Smooth muscle cell (in vitro differentiated cells): ENCODE results near the gene FOXO6. TPM values are rescaled to one million over a fixed set of nuclear protein-coding genes. Genes with fewer than 3 reads are reported as not detected.

ENCODE experiments used
- DNase-seq: peaks from one replicate; lab custom pipeline; 2025; ENCODE audit not compliant: unreplicated experiment; lab: John Stamatoyannopoulos, UW
- H2AFZ ChIP-seq: fragments of 200-600 bp; sonication (generic); 2 replicates; pipeline ENCODE4 v1.6.0; 2016; ENCODE audit warnings: antibody characterized with exemption, low read depth, mild to moderate bottlenecking
- H3F3A ChIP-seq: fragments of 200-600 bp; sonication (generic); 2 replicates; pipeline ENCODE4 v1.6.0; 2017; ENCODE audit warnings: antibody characterized with exemption, low read depth
- H3K27ac ChIP-seq: fragments of 200-600 bp; sonication (generic); 2 replicates; pipeline ENCODE4 v1.5.1; 2016; ENCODE audit warnings: low read depth, mild to moderate bottlenecking
- H3K27me3 ChIP-seq: fragments of 200-600 bp; sonication (generic); 2 replicates; pipeline ENCODE4 v1.6.1; 2016; ENCODE audit warnings: low read depth, mild to moderate bottlenecking
- H3K36me3 ChIP-seq: fragments of 200-600 bp; sonication (generic); 2 replicates; pipeline ENCODE4 v1.5.1; 2016; ENCODE audit warnings: low read depth
- H3K4me1 ChIP-seq: fragments of 200-600 bp; sonication (generic); 2 replicates; pipeline ENCODE4 v1.5.1; 2016; ENCODE audit warnings: low read depth
- H3K4me2 ChIP-seq: fragments of 200-600 bp; sonication (generic); 2 replicates; pipeline ENCODE4 v1.6.0; 2016; ENCODE audit warnings: mild to moderate bottlenecking
- H3K4me3 ChIP-seq: fragments of 200-600 bp; sonication (generic); 2 replicates; pipeline ENCODE4 v1.5.1; 2016; ENCODE audit warnings: mild to moderate bottlenecking
- H3K79me2 ChIP-seq: fragments of 200-600 bp; sonication (generic); 2 replicates; pipeline ENCODE4 v1.6.0; 2016; ENCODE audit warnings: low read depth, mild to moderate bottlenecking
- H3K9ac ChIP-seq: fragments of 200-600 bp; sonication (generic); 2 replicates; pipeline ENCODE4 v1.6.0; 2016; ENCODE audit warnings: low read depth
- H3K9me3 ChIP-seq: fragments of 200-600 bp; sonication (generic); replicated peaks from 2 replicates; pipeline ENCODE4 v1.5.1; 2016; ENCODE audit warnings: low read depth
- H4K20me1 ChIP-seq: fragments of 200-600 bp; sonication (generic); 2 replicates; pipeline ENCODE4 v1.6.0; 2016; ENCODE audit warnings: low read depth
- CTCF ChIP-seq: fragments of 200-600 bp; sonication (generic); IDR thresholded peaks from 2 replicates; pipeline ENCODE4 v1.5.1; 2017; ENCODE audit warnings: borderline replicate concordance, mild to moderate bottlenecking, antibody characterized with exemption; ENCODE audit not compliant: insufficient read depth, poor library complexity, severe bottlenecking
- WGBS: methylation state at CpG from one replicate; pipeline ENCODE4 v1.1.7; 2016; ENCODE audit warnings: low lambda C conversion rate; 5-methylcytosine and 5-hydroxymethylcytosine counted together
- polyA plus RNA-seq: library from polyadenylated mRNA; unstranded; fragments of >200 nt; fragmentation: Nextera tagmentation; extraction: Ambion mirVana; gene quantifications from 2 replicates; pipeline ENCODE4 v1.2.1, GENCODE V29; 2016
- total RNA-seq: library from RNA; depleted of rRNA; stranded (reverse); fragments of >200 nt; gene quantifications from 2 replicates; pipeline ENCODE4 v1.2.3, GENCODE V29; 2014

The FOXO6 gene
- total and polyA plus RNA-seq, 2 experiments from 2014 or later: 0.85 to 1.7 TPM

GRCh38 chr1:41396084-41396483, 34.9 kb downstream of the FOXO6 start:
- Histone ChIP-seq H4K20me1 (no peaks in the 10 kb centered on the region), H3K4me1 (peaks cover 19% of the 10 kb centered on the region), H2AFZ (no peak overlapping the region), H3K36me3 (no peaks in the 10 kb centered on the region), H3K79me2 (no peaks in the 10 kb centered on the region), H3K27ac (no peak overlapping the region), H3F3A (no peaks in the 10 kb centered on the region), H3K4me3 (no peak overlapping the region), H3K9ac (no peak overlapping the region), H3K27me3 (no peaks in the 10 kb centered on the region), H3K9me3 (no peaks in the 10 kb centered on the region), H3K4me2 (no peak overlapping the region)
- TF ChIP-seq CTCF: no peak
- 85% methylated on average over 14 of the region's 14 CpGs for WGBS
- no peak for DNase-seq

GRCh38 chr1:41397020-41397419, 35.8 kb downstream of the FOXO6 start:
- 77% methylated on average over 5 of the region's 5 CpGs for WGBS
- H3K27ac ChIP-seq: no peak overlapping the region
- H2AFZ ChIP-seq: no peak overlapping the region
- no peak overlapping the region for H3K9ac ChIP-seq
- no peaks in the 10 kb centered on the region for H4K20me1 ChIP-seq
- no peak for DNase-seq
- H3K79me2 ChIP-seq: no peaks in the 10 kb centered on the region
- H3K36me3 ChIP-seq: no peaks in the 10 kb centered on the region
- H3K4me3 ChIP-seq: no peak overlapping the region
- H3K27me3 ChIP-seq: no peaks in the 10 kb centered on the region
- H3F3A ChIP-seq: no peaks in the 10 kb centered on the region
- H3K9me3 ChIP-seq: no peaks in the 10 kb centered on the region
- no peak overlapping the region for H3K4me2 ChIP-seq
- no peak for TF ChIP-seq CTCF
- peaks cover 19% of the 10 kb centered on the region for H3K4me1 ChIP-seq

GRCh38 chr1:41397753-41398330, 36.6 kb downstream of the FOXO6 start:
- no peak overlapping the region for H2AFZ ChIP-seq
- 97% methylated on average over 3 of the region's 3 CpGs for WGBS
- no peaks in the 10 kb centered on the region for H3K79me2 ChIP-seq
- H3K4me2 ChIP-seq: no peak overlapping the region
- no peak overlapping the region for H3K9ac ChIP-seq
- no peaks in the 10 kb centered on the region for H3K9me3 ChIP-seq
- no peak overlapping the region for H3K4me3 ChIP-seq
- no peaks in the 10 kb centered on the region for H4K20me1 ChIP-seq
- no peaks in the 10 kb centered on the region for H3K36me3 ChIP-seq
- H3K27ac ChIP-seq: no peak overlapping the region
- H3K27me3 ChIP-seq: no peaks in the 10 kb centered on the region
- peaks cover 19% of the 10 kb centered on the region for H3K4me1 ChIP-seq
- no peaks in the 10 kb centered on the region for H3F3A ChIP-seq
- no peak for DNase-seq
- TF ChIP-seq CTCF: no peak

- Histone ChIP-seq H3K9me3 (no peaks in the 10 kb centered on the region), H3K4me2 (no peak overlapping the region), H4K20me1 (no peaks in the 10 kb centered on the region), H3K4me3 (no peak overlapping the region), H2AFZ (no peak overlapping the region), H3K36me3 (no peaks in the 10 kb centered on the region), H3K79me2 (no peaks in the 10 kb centered on the region), H3F3A (no peaks in the 10 kb centered on the region), H3K9ac (no peak overlapping the region), H3K27me3 (no peaks in the 10 kb centered on the region), H3K4me1 (peaks cover 19% of the 10 kb centered on the region), H3K27ac (no peak overlapping the region)
- TF ChIP-seq CTCF: no peak
- WGBS: 58% methylated on average over 13 of the region's 13 CpGs
- DNase-seq: no peak
Observed at GRCh38 chr1:41399145-41399795, 38.0 kb downstream of the FOXO6 start.
